Esophagus squamous epithelium (tissue), 5 donors: Measurements from ENCODE around the gene KMT5C. TPM values are rescaled to one million over a fixed set of nuclear protein-coding genes. Genes with fewer than 3 reads are reported as not detected.

Experiments
- DNase-seq: peaks from one replicate; lab custom pipeline; 2025; lab: John Stamatoyannopoulos, UW
- H3K27ac ChIP-seq, 4 donors: fragments of 200-600 bp; sonication (generic); one replicate each; pipeline ENCODE4 v1.5.1; 2016 to 2019; ENCODE audit warnings: mild to moderate bottlenecking in 1 of 4
- H3K27me3 ChIP-seq, 4 donors: fragments of 200-600 bp; sonication (generic); 1 replicate in 3 of 4; 2 replicates in 1 of 4; pipeline versions ENCODE4 v1.5.1 to v1.6.0; 2017 to 2021; ENCODE audit warnings: antibody characterized with exemption in 1 of 4
- H3K36me3 ChIP-seq, 3 donors: fragments of 200-600 bp; sonication (generic); one replicate each; pipeline ENCODE4 v1.5.1; 2016 to 2019
- H3K4me1 ChIP-seq, 3 donors: fragments of 200-600 bp; sonication (generic); one replicate each; pipeline ENCODE4 v1.5.1; 2017 to 2019
- H3K4me3 ChIP-seq, 4 donors: fragments of 200-600 bp; sonication (generic); 1 replicate in 3 of 4; 2 replicates in 1 of 4; pipeline ENCODE4 v1.5.1; 2016 to 2019; ENCODE audit warnings: mild to moderate bottlenecking in 2 of 4, moderate library complexity in 1 of 4
- H3K9me3 ChIP-seq, 3 donors: fragments of 200-600 bp; sonication (generic); one replicate each; pipeline ENCODE4 v1.5.1; 2016 to 2019
- POLR2A ChIP-seq, 4 donors: fragments of 450-650 bp; IDR thresholded peaks; one replicate each; pipeline ENCODE4 v1.6.1; 2017; ENCODE audit warnings: antibody characterized with exemption in 4 of 4, mild to moderate bottlenecking in 4 of 4, moderate library complexity in 3 of 4
- WGBS, 2 donors: methylation state at CpG; one replicate each; pipeline ENCODE4 v1.1.5; 2018; 5-methylcytosine and 5-hydroxymethylcytosine counted together
- intact Hi-C: fragments of 100-400 bp; cut with DNase I; formaldehyde crosslinking; loops from one replicate; pipeline ENCODE4 v1.15.0; 2022
- total RNA-seq, 4 donors: library from RNA; depleted of rRNA; stranded (reverse); fragments of >200 nt; gene quantifications; one replicate each; pipeline ENCODE4 v1.1.0, GENCODE V29; 2016
- TF ChIP-seq, protein P1 (sequence below), 6 experiments: fragments of 450-650 bp in 4 of 6; fragments of 200-600 bp in 2 of 6; sonication (generic) in 2 of 6; IDR thresholded peaks; one replicate each; pipeline ENCODE4 v1.5.1; 2016 to 2019; ENCODE audit warnings: antibody characterized with exemption in 6 of 6, mild to moderate bottlenecking in 4 of 6, moderate library complexity in 4 of 6
- donor health status: DM: yes; HTN: yes; CAD: no.

The KMT5C gene
- total RNA-seq, 4 donors from 2014 or later, result 5.3 to 9.9 (median 8.2) TPM

- Histone ChIP-seq H3K9me3 (no peaks in the 10 kb centered on the region), H3K36me3 (no peaks in the 10 kb centered on the region), H3K4me3 (no peak overlapping the region), H3K4me1 (peaks cover 14 to 25% (median 20%) of the 10 kb centered on the region in 3 donors), H3K27ac (no peak overlapping the region), H3K27me3 (peaks cover 17 to 91% (median 29%) of the 10 kb centered on the region in 4 donors)
- no peak for DNase-seq
- WGBS, 2 donors, result no CpG with 5 or more reads among the region's 16 CpGs
- intact Hi-C loops, result no loop called here
- TF ChIP-seq, protein P1, sequence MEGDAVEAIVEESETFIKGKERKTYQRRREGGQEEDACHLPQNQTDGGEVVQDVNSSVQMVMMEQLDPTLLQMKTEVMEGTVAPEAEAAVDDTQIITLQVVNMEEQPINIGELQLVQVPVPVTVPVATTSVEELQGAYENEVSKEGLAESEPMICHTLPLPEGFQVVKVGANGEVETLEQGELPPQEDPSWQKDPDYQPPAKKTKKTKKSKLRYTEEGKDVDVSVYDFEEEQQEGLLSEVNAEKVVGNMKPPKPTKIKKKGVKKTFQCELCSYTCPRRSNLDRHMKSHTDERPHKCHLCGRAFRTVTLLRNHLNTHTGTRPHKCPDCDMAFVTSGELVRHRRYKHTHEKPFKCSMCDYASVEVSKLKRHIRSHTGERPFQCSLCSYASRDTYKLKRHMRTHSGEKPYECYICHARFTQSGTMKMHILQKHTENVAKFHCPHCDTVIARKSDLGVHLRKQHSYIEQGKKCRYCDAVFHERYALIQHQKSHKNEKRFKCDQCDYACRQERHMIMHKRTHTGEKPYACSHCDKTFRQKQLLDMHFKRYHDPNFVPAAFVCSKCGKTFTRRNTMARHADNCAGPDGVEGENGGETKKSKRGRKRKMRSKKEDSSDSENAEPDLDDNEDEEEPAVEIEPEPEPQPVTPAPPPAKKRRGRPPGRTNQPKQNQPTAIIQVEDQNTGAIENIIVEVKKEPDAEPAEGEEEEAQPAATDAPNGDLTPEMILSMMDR (IDR thresholded peaks at IDR 0.05), result no peak
- no peak for TF ChIP-seq POLR2A (IDR thresholded peaks at IDR 0.05)
Observed at GRCh38 chr19:55368106-55368505, 28.4 kb downstream of the KMT5C start.

DNA sequence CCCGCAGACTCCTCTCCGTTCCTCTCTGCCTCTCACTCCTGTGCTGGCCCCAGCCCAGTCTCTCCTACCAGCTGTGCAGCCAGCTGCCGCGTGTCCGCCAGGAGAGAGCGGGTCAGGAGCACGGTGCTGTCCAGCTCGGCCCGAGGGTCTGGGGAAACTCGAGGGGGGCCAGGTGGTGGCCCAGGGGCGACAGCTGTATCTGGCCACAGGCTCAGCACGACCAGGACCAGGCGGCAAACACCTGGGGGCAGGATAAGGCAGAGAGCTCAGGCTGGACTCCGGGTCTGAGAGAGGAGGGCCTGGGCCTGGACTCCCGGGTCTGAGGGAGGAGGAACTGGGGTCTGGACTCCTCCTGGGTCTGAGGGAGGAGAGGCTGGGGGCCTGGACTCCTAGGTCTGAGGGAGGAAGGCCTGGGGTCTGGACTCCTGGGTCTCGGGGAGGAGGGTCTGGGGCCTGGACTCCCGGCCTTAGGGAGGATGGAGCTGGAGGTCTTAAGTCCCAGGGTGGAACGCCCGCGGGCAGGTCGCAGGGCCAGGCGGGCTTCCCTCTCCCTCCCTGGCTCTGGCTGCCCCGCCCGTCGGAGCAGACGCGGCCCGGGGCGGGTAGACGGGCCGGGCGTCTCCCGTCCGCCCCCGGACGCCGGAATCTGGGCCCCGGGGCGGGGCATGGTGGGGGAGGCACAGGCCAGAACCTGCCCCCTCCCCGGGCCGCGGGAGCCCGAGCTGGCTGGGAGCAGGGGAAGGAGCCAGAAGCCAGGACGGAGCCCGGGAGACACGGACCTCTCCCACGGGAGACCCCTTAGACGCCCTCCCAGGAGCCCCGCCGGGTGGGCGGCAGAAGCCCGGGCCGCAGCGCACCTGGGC, 29.3 kb downstream of the KMT5C start:
- peak overlapping the region in 2 of 4 donors; percentile 39 to 58 for H3K4me3 ChIP-seq
- 8 to 13% methylated on average over 2 to 6 of the region's 54 CpGs for WGBS, 2 donors
- H3K27me3 ChIP-seq, result peaks cover 17 to 92% (median 34%) of the 10 kb centered on the region in 4 donors
- intact Hi-C loops, result no loop called here
- DNase-seq, result no peak
- TF ChIP-seq, protein P1 (IDR thresholded peaks at IDR 0.05), result no peak
- no peak for TF ChIP-seq POLR2A (IDR thresholded peaks at IDR 0.05)
- no peaks in the 10 kb centered on the region for H3K9me3 ChIP-seq
- H3K4me1 ChIP-seq, result peaks cover 14 to 31% (median 20%) of the 10 kb centered on the region in 3 donors
- no peaks in the 10 kb centered on the region for H3K36me3 ChIP-seq
- no peak overlapping the region for H3K27ac ChIP-seq

GRCh38 chr19:55369653-55370304, 30.1 kb downstream of the KMT5C start:
- WGBS, 2 donors, result 2 to 3% methylated on average over 20 to 23 of the region's 59 CpGs
- no peak for DNase-seq
- H3K36me3 ChIP-seq, result no peaks in the 10 kb centered on the region
- peaks cover 17 to 38% (median 20%) of the 10 kb centered on the region in 3 donors for H3K4me1 ChIP-seq
- H3K27me3 ChIP-seq, result peaks cover 17 to 98% (median 40%) of the 10 kb centered on the region in 4 donors
- TF ChIP-seq, protein P1 (IDR thresholded peaks at IDR 0.05), result no peak
- no peak for TF ChIP-seq POLR2A (IDR thresholded peaks at IDR 0.05)
- H3K4me3 ChIP-seq, result peak overlapping the region in 3 of 4 donors; percentile 12 to 58 (median 39)
- no peaks in the 10 kb centered on the region for H3K9me3 ChIP-seq
- no peak overlapping the region for H3K27ac ChIP-seq
- intact Hi-C loops, result loop anchor here (10.0 kb wide), 1 partner anchor 65 kb away; no protein-coding TSS in a partner anchor

- 13 to 15% methylated on average over 10 to 15 of the region's 32 CpGs for WGBS, 2 donors
Observed at GRCh38 chr19:55370305-55370988, 30.8 kb downstream of the KMT5C start, which contains the start of gene IL11. Gene IL11 (minus strand): TSS chr19:55370463. CDS start chr19:55370310, 153 bp downstream.

More at GRCh38 chr19:55370305-55370988, 30.8 kb downstream of the KMT5C start, which contains the start of gene IL11:
- Histone ChIP-seq H3K36me3 (no peaks in the 10 kb centered on the region), H3K4me1 (peaks cover 17 to 38% (median 20%) of the 10 kb centered on the region in 3 donors), H3K9me3 (no peaks in the 10 kb centered on the region), H3K27me3 (peaks cover 17 to 98% (median 40%) of the 10 kb centered on the region in 4 donors), H3K27ac (no peak within 1 kb of the TSS), H3K4me3 (peak within 1 kb of the TSS in 3 of 4 donors; percentile 12 to 58 (median 39))
- no peak for TF ChIP-seq POLR2A (IDR thresholded peaks at IDR 0.05)
- TF ChIP-seq, protein P1 (IDR thresholded peaks at IDR 0.05), result no peak
- intact Hi-C loops, result loop anchor here (10.0 kb wide), 1 partner anchor 66 kb away; no protein-coding TSS in a partner anchor
- no peak for DNase-seq
